NCI-H187 (cell line): ENCODE data around the gene CAPN10.

ENCODE experiments used
- DNase-seq, 2 experiments: peaks; one replicate each; lab custom pipeline; 2025; lab: John Stamatoyannopoulos, UW

Gene CAPN10

DNA sequence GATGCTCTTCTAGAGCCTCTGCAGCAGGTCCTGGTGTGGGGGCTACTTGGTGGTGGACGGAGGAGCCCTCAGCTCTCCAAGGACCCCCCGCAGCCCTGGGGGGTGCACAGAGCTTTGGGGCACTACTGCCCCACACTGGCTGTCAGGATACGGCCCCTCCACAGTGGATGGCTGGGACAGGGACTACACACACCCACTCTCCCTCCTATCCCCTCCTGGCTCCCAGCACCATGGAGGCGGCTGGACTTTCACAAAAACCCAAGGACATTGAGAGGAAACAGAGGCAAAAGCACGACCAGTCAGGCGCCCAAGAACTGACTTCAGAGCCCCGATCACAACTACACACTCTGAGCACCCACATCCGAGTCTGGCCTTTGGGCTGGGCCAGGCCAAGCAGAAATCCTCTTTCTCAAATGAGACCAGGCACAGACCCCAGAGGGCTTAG is 51.4 kb downstream of the CAPN10 start:
- DNase-seq: no peak

DNA sequence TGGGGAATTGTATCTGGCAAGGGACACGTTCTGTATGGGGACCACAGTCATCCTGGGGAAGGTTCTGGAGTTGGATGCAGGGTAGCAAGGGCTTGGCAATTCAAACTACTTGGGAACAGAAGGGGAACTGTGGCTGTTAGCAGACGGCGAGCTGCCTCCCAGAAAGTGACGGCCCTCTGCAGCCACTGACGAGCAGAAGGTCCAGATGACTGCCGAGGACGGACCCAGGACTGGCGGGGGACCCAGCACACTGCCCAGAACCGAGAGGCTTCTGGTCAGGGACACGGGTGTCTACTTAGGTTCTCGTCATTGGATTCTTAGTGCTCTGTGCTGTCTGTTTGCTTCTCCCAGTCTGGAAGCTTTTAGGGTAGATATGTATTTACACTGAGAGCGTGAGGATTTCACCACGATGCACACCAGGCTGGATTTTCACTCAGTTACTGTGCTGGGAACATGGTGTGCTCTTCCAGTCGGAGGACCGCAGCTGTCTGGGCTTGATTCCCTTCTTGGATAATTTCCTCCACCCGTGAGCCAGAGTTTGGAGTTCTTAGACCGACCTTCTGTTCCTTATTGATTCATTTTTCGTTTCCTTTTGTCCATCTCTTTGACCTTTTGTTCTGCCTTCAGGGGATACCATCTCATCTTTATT is 52.1 kb downstream of the CAPN10 start:
- no peak for DNase-seq

DNA sequence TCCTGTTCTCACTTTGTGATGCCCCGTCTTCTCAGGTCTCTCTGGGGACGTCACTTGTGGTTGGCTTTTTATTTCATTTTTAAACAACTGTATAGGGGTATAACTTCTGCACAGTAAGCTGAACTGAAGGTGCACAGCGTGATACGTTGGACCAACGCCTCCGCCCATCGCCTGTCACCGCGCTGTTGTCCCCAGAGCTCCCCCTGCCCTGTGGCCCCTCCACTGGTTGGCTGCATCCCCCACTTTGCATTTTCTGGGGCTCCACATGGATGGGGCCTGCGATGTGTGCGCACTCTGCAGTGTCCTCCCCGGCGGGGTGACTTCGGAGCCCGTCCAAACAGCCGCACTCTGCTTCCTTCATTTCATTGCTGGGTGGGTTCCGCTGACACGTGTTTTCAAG is 53.0 kb downstream of the CAPN10 start:
- no peak for DNase-seq

GRCh38 chr2:240640939-240641338 is 54.4 kb downstream of the CAPN10 start:
- DNase-seq: no peak

- DNase-seq: no peak
Measured at GRCh38 chr2:240642061-240642805, 55.7 kb downstream of the CAPN10 start.

DNA sequence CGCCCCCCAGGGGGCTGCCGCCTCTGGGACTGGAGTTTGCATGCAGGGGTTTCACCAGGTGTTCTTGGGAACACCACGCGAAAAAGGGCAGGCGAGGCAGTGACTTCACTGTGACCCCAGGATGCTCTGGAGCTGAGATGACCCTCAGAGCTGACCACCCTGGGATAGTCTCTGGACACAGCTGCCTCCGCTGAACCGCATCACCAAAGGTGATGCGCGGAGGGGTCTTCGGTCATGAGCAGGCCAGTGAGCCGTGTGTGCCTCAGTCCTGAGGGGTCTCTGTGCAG is 56.2 kb downstream of the CAPN10 start:
- no peak for DNase-seq

- DNase-seq: no peak
Measured at GRCh38 chr2:240643093-240643810, 56.7 kb downstream of the CAPN10 start.

DNA sequence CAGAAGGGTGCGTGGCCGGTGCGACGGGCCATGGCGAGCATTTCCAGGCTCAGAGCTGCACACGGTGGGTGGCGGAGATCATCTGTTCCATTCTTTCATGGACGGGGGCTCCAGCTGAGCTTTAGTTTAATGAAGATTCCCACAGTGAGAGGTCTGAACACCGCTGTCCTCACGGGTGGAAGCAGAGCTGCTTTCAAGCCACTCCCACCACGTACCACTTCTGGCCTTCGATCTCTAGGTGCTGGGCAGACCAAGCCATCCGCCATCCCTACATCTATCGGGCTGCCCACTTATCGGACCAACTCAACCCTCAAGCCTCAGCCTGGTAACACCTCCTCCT is 57.2 kb downstream of the CAPN10 start:
- no peak for DNase-seq

- no peak for DNase-seq
Measured at GRCh38 chr2:240644171-240644651, 57.7 kb downstream of the CAPN10 start.

DNA sequence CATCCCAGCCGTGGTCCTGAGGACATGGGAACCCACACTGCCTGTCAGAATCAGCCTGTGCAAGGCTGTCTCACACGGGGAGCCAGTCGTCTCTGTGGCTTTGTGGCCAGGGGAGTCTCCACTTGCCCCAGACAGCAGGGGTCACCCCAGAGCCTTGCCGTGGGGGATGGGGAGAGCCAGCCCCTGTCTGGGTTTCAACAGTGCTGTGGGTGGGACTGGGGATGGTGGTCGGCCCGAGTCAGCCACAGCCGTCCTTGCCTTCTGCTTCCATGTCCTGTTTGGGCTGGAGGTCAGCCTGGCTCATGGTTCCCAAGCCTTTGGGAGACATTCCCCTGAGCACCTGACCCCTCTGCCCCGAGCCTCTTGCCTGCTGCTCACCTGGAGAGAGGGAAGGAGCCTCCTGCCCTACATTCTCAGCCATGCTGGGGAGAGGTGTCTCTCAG is 58.3 kb downstream of the CAPN10 start:
- DNase-seq: no peak

- DNase-seq: no peak
Measured at GRCh38 chr2:240645346-240645745, 58.8 kb downstream of the CAPN10 start.

GRCh38 chr2:240645801-240646175 is 59.3 kb downstream of the CAPN10 start:
- no peak for DNase-seq

GRCh38 chr2:240646176-240646899 is 59.8 kb downstream of the CAPN10 start:
- no peak for DNase-seq

DNA sequence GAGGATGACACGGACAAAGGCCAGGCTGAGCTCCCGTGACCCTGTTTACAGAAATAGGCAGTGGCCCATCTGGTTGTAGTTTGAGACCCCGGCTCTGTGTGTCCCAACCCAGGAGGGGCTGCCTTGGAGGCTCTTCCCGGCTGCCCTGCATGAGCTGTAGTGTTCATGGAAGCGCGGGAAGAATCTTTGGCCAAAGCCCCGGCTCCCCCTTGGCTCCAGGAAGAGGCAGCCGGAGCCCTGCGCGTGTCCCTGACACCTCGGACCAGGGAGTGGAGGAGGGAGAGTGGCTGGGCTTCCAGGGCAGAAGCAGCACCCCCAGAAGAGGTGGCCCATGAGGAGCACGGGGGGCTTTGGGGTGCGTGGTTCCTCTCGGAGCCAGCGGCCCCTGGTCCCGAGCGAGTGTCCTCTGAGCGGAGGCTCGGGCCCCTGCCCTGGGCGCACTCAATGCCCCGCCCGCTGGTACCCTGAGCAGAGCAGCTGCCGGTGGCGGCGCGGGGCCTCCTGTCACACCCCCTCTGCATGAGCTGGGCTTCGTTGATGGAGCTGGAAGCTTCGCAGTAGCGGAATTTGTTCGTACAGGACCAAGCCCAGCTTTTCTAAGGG is 60.5 kb downstream of the CAPN10 start:
- no peak for DNase-seq

DNA sequence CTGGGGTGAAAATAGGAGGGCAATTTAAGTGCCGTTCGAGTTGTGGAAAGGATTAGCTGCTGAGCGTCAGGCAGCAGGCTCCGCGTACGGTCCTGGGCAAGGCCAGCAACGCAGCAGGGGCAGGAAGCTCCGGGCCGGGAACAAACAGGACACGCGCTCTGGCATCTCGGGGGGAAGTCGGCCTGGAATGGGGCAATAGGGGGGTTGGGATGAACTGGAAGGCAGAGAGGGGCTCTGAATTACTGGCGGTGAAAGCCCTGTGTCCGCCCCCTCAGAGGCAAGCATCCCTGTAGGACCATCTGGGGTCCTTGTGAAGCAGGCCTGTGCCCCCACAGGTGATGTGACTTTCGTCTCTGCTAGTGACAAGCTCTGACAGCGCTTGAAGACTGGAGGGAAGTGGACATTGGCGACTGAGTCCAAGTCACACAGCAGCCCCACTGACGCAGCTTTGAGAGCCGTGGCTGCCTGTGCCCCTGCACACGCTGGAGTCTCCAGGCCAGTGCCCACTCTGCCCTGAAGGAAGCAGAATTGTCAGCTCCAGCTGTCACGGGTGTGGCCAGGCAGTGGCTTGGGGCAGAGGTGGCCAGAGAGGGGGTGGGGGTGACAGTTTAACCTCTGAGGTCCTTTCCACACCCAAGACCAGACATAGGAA is 61.1 kb downstream of the CAPN10 start:
- no peak for DNase-seq

DNA sequence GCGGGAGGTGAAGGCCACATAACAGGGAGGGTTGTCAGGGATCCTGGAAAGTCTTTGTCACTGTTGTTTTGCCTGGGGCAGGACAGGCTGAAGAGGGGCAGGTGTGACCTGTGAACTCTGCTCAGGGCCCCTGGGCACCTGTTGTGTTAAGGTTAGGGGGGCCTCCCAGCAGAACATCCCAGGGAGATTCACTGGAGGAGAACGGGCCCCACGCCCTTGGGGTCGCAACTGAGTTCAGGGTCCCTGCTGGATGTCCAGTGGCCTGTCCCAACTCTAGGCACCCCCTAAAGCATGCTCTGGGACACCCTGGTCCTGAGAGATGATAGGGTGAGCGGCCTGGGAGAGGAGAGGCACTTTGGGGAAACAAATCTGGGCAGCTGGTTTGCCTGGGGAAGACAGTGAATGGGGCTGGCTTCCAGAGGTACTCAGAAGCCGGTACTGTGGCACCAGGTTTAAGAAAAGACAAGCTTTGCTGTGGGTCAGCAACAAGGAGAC is 61.7 kb downstream of the CAPN10 start:
- DNase-seq: no peak
